GM18511 (cell line): Measurements from ENCODE around the gene CASP3.
"Not testable (repeated sequence)": the region's sequence is repeated elsewhere in the genome, so short reads cannot be mapped to it uniquely, and the experiment has no call there.

ENCODE experiments used
- ATAC-seq: cut with Tn5 transposase; IDR thresholded peaks from one replicate; pipeline ENCODE4 v1.9.1; 2021; ENCODE audit warnings: mild to moderate bottlenecking, moderate library complexity; ENCODE audit not compliant: unreplicated experiment

Gene CASP3

GRCh38 chr4:184636897-184637296 lies 12.3 kb downstream of the CASP3 start:
- ATAC-seq = no peak

GRCh38 chr4:184636144-184636543 lies 13.1 kb downstream of the CASP3 start:
- ATAC-seq = no peak

GRCh38 chr4:184635381-184635780 lies 13.9 kb downstream of the CASP3 start:
- ATAC-seq = no peak

GRCh38 chr4:184632842-184633241 lies 16.4 kb downstream of the CASP3 start:
- ATAC-seq = no peak

GRCh38 chr4:184628103-184628502 lies 21.1 kb downstream of the CASP3 start:
- ATAC-seq = no peak

- not testable (repeated sequence) for ATAC-seq
These were observed 23.3 kb downstream of the CASP3 start for GRCh38 chr4:184625783-184626596.

- ATAC-seq = no peak
These were observed 24.2 kb downstream of the CASP3 start for GRCh38 chr4:184624972-184625554.

- not testable (repeated sequence) for ATAC-seq
These were observed 24.7 kb downstream of the CASP3 start for GRCh38 chr4:184624504-184624903.

- ATAC-seq = no peak
These were observed 27.7 kb downstream of the CASP3 start for GRCh38 chr4:184621518-184621917.

- no peak for ATAC-seq
These were observed 28.9 kb downstream of the CASP3 start for GRCh38 chr4:184620212-184620867.

- ATAC-seq = no peak
These were observed 31.5 kb downstream of the CASP3 start for GRCh38 chr4:184617600-184618196.

GRCh38 chr4:184616633-184617551 lies 32.4 kb downstream of the CASP3 start:
- peak; percentile 90 for ATAC-seq

- ATAC-seq = not testable (repeated sequence)
These were observed 33.1 kb downstream of the CASP3 start for GRCh38 chr4:184616168-184616567.

- ATAC-seq = no peak
These were observed 34.7 kb downstream of the CASP3 start for GRCh38 chr4:184614509-184614908.

GRCh38 chr4:184613405-184613804 lies 35.8 kb downstream of the CASP3 start:
- ATAC-seq = no peak

- ATAC-seq = no peak
These were observed 37.2 kb downstream of the CASP3 start for GRCh38 chr4:184612074-184612473.

- ATAC-seq = not testable (repeated sequence)
These were observed 41.8 kb downstream of the CASP3 start for GRCh38 chr4:184607429-184607828.

- ATAC-seq = not testable (repeated sequence)
These were observed 46.4 kb downstream of the CASP3 start for GRCh38 chr4:184602857-184603256.

- not testable (repeated sequence) for ATAC-seq
These were observed 48.3 kb downstream of the CASP3 start for GRCh38 chr4:184600982-184601381.

GRCh38 chr4:184599492-184600135 lies 49.6 kb downstream of the CASP3 start:
- no peak for ATAC-seq
